ENCODE data around the gene CAB39.

The CAB39 gene

GRCh38 chr2:230758566-230759480 is 46.2 kb downstream of the CAB39 start:
- DNase-seq, result no peak

DNA sequence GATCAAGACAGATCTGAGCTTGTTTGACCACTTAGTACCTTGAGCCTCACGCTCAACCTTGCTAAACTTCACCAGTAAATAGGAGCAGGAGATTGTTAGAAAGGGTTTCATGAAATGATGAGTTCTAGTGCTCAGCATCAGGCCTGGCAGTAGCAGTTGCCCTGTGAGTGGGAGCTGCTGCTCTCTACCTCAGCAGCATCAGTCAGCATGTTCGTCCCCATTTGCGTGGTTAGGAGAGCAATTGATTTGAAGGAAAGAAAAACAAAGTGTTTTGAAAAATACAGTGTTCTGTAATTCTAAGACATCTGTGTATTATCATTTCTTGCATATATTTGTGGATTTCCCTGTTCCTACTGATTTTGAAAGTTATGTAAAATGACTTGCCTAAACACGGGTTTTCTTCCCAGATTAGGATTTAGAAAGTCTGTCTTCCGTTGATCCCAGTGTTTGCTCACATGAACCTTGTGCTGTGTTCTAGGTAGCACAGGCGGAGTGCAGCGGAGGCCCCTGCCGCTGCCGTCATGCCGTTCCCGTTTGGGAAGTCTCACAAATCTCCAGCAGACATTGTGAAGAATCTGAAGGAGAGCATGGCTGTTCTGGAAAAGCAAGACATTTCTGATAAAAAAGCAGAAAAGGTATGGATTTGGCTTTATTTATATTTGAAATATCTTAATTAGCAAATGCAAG is 47.0 kb downstream of the CAB39 start:
- no peak for DNase-seq

DNA sequence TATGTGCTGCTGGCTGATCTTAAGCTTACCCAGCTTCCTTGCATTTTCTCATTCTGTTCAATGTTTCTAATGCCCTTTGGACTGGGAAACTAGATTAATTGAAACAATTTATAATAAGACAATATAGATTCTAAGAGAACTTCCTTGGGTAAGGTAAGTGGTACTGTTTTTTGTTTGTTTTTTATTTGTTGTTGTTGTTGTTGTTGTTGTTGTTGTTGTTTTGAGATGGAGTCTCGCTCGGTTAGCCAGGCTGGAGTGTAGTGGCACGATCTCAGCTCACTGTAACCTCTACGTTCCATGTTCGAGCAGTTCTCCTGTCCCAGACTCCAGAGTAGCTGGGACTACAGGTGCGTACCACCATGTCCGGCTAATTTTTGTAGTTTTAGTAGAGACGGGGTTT is 49.1 kb downstream of the CAB39 start:
- DNase-seq, result no peak

DNA sequence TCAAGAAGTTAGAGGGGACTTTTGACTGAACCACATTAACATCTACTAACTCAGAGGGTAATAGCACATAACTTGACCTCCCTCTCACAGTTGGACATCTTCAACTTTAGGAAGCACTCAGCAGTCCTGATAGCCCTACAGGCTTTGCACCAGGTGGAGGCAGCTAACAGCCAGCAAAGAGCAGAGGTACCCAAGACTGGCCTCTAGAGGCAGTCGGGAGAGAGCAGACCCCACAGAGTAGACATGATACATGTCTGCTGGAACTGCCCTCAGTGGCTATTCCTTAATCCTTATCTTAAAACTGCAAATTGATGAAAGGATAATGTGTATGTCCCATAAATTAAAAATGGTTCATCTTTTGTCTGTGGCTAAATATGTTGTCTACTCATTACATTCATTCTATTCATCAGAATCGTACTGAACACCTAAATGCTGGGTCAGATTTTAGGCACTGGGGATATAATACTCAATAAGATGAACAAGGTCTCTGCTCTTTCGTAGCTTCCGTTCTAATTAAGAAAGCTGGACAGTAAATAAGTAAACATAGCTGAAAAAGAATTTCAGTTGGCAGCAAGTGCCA is 49.8 kb downstream of the CAB39 start:
- DNase-seq, result peak in 2 of 5 experiments; percentile 9

DNA sequence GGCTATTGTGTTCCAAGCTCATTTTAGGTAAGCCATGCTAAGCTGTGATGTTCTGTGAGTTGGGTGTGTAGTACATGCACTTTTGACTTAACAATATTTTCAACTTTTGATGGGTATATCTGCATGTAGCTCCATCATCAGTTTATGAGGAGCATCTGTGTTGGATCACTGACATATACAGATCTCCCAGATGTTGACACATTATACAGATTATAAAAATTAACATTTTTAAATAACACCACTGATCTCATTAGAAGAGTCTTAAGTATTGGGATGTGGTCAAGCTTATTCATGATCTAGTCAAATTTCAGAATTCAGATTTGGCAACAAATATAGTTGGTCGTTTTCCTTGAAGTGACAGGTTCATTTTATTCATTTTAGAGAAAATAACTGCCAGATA is 51.7 kb downstream of the CAB39 start:
- DNase-seq, result no peak

DNA sequence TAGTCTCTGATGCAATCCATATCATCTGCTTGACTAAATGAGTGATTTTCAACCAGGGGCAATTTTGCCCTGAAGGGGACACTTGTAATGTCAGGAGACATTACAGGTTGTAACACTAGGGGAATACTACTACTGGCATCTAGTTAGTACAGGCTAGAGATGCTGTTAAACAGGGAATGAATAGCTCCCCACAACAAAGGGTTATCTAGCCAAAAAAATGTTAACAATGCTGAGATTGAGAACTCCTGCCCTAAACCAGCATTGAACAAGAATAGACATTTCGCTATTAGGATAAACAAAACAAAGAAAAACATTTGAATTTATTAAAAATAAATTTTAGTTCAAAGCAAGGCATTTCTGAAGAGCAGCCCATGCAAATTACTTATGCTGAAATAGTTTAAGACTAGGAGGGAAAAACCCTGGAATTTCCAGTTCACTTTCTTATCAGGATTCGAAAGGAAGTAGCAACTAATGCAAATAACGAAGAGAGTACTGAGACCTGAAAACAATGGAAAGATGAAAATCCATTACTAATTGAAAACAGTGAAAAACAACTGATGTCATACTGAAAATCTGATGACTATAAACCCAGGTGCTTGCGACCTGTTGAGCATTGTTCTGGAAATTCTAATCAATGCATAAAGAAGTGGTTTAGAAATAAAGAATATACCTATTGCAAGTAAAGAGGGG is 53.1 kb downstream of the CAB39 start:
- no peak for DNase-seq

GRCh38 chr2:230767862-230768388 is 55.3 kb downstream of the CAB39 start:
- no peak for DNase-seq

DNA sequence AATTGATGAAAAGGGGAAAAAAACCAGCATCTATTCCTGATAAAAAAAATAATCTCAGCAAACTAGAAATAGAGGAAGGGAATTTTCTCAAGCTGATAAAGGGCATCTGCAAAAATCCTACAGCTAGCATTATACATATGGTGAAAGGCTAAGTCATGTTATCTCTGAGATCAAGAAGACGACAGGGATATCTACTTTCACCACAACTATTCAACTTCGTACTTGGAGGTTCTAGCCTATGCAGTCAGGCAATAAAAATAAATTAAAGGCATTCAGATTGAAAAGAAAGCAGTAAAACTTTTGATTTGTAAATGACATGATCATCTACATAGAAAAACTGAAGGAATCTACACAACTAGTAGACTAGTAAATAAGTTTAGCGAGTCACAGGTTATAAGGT is 58.2 kb downstream of the CAB39 start:
- peak in 1 of 5 experiments; percentile 75 for DNase-seq

- peak in 1 of 5 experiments; percentile 34 for DNase-seq
These were observed 59.5 kb downstream of the CAB39 start for GRCh38 chr2:230772156-230772555.

GRCh38 chr2:230773039-230773773 is 60.6 kb downstream of the CAB39 start:
- peak in 2 of 5 experiments; percentile 16 to 86 for DNase-seq

DNA sequence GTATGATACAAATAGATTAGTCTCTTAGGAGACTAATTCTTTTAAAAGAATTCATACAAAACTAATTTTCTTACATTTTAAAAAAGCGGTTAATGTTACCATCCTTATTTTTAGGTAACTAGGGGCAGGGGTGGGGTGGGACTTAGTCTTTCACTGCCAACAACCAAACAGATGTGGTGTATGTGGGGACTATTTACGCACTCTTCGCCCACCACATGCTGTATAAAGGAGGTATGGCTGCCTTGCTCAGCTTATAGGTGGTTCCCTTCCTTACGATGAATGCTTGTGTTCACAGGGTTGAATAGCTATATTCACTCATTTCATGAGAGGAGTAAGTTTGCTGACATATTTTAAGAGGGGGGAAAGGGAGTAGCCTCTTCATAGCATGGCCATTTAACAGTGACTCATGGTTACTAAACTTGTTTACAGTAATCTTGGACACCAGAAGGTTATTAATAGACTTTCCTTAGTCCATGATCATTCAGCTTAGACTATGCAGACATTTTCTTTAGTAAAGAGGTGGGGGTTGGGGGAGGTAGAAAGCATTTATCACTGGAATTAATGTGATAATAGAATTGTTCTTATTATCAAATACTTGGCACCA is 61.8 kb downstream of the CAB39 start:
- DNase-seq, result no peak

DNA sequence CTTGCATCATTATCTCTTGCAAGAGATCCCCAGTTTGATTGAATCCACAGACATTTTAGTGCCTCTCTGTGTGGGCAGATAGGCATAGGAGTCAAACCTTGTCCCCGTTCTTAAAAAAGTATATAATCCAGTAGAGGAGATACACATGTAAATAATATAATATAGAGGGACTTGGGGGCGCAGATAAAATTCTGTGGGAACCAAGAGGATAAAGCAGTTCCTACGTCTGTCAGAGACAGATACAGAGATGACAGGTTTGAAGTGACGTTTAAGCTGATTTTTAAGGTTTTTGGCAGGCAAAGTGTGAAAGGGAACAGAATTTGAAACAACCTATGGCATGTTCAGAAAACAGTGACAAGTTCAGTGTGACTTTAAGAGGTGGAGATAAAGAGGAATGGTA is 63.1 kb downstream of the CAB39 start:
- DNase-seq, result no peak

GRCh38 chr2:230777721-230778120 is 65.1 kb downstream of the CAB39 start:
- DNase-seq, result no peak

GRCh38 chr2:230778350-230779063 is 65.9 kb downstream of the CAB39 start:
- DNase-seq, result no peak

DNA sequence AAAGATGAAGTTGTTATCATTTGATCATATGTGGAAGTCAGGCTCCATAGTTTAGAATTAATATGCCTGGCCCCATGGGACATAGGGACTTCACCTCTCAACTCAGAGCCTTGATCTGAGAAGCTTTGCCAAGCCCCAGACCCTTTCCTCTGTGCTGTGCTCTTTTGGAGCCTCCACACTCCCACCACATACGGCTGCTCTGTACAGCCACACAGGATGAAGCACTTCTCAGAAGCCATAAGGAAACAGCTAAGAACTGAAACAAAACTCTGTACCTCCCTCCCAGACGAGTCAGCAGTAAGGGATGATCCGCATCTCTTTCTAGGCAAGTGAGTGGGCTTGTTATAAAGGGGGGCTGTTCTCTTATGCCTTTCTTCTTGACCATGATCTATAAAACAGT is 66.5 kb downstream of the CAB39 start:
- DNase-seq, result peak in 1 of 5 experiments; percentile 56

DNA sequence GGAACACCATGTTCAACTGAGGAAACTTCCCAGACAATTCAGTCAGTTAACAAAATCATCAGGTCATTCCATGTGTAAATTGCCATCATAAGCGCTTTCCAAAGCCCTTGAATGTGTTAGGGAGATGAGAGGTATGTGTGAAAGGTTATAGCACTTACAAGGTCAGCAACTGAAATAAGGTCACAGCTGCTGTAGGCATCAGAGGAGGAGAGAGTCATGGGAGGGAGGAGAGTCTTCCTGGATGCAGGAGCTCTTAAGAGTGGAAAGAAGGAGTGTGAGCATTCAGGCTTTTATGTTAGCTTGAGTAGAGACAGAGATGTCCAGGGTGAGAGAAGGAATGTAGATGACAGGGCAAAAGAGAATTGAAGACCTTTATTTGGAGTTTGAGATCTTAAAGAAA is 67.0 kb downstream of the CAB39 start:
- no peak for DNase-seq

DNA sequence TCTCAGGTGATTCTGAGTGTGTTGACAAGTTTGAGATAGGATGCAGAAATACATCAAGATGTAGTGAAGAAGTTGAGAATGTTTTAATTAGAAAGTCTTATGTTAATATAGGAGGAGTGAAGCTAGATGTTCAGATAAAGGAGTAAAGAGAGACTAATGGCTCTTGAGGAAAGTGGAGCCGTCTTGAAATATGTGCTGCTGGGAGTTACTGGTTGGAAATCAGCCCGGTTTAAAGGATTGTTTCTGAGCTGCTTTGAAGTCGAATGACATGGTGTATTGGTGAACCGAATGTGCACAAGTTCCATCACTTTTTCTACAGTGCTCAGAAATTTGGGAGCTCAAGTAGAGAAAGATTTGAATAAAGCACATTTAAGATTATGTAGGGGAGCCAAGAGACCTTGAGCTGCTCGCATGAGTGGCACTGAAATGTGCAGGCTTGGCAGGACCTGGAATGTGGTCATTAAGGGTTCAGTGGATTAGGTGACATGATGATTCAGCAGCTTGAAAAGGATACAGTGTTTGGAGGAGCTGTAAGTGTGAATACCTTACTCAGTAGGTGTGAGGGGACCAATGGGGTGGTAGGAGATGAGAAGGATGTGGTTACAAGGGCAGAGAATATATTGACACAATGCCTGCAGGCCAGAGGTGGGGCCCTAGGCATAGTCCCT is 68.6 kb downstream of the CAB39 start:
- DNase-seq, result peak in 2 of 5 experiments; percentile 77 to 86

DNA sequence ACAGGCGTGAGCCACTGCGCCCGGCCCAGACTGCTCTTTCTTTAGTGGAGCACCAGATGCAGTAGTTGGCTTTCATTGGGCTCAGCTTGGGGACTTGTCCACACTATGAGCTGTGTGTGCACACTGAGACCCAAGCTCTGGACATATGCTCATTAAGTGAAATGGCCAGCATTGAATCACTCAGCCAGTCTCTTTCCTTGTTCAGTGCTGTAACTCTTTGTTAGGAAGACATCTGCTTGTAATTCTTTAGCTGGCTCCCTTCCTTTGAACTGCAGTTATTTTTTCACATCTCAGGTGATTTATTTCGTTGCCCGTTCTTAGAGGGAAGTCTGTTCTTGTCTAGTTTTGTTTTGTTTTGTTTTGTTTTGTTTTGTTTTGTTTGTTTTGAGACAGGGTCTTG is 70.5 kb downstream of the CAB39 start:
- DNase-seq, result no peak

DNA sequence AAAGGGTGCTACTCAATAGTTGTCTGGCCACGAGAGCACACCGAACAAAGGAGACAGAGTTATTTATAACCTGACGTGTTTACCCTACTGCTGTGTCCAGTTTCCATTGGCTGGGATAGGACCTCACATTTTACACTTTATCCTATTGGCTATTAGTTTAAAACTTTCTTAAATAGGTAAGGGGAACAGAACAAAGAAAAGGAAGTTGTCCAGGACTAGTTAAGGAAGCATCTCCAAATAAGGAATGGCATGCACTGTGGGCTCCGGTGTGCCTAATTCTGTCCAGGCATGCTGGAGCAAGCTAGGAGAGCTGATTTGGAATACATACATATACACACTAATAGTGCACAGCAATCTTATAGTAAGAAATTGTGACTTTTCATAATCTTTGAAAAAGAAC is 72.2 kb downstream of the CAB39 start:
- no peak for DNase-seq

DNA sequence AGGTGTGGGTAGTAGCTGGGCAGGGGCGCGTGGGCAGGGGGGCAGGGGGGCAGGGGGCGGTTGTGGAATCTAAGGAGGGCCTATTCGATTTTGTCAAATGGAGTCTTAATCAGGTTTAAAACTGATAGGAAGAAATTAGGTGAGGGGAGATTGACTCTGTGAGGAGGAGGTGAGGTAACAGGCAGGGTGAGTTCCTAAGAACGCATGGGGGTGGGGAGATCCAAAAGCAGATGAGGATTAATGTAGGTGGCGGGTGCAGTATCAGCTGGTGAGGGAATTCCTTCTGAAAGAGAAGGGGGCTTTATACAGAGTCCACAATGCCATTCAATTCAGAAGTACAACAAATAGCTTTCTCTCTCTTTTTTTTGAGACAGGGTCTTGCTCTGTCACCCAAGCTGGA is 72.7 kb downstream of the CAB39 start:
- DNase-seq, result no peak
